Caco-2 (cell line): ENCODE data around the gene FBN2. TPM values are rescaled to one million over a fixed set of nuclear protein-coding genes. Genes with fewer than 3 reads are reported as not detected.

Experiments used
- BruUV-seq: library from RNA; stranded (reverse); fragments of 400-500 nt; replicated peaks from 2 replicates; lab custom pipeline; 2021; lab: Mats Ljungman, UMichigan
- CTCF ChIA-PET: fragments of 300-600 bp; sonication (Branson Sonifier 250); formaldehyde crosslinking; loops from one replicate; lab custom pipeline; 2022; ENCODE audit warnings: antibody characterized with exemption; lab: Charles Lee
- POLR2A ChIA-PET: fragments of 300-600 bp; sonication (Branson Sonifier 250); formaldehyde crosslinking; loops from one replicate; lab custom pipeline; 2022; ENCODE audit warnings: antibody characterized with exemption; lab: Charles Lee
- DNase-seq, 2 experiments: peaks; one replicate each; pipeline versions ENCODE4 v3.0.0 to v3.0.0-alpha.2; 2020 to 2022
- H3K27me3 ChIP-seq: replicated peaks from 2 replicates; pipeline ENCODE4 v1.6.0; 2011; ENCODE audit warnings: low read length; ENCODE audit not compliant: control insufficient read depth, insufficient read depth
- H3K36me3 ChIP-seq: 2 replicates; pipeline ENCODE4 v1.5.1; 2011; ENCODE audit warnings: low read length; ENCODE audit not compliant: control insufficient read depth, insufficient read depth
- H3K4me1 ChIP-seq: fragments of 250-450 bp; sonication (Bioruptor Pico); 2 replicates; pipeline ENCODE4 v1.5.1; 2020; ENCODE audit warnings: mild to moderate bottlenecking
- H3K4me3 ChIP-seq: 2 replicates; pipeline ENCODE4 v1.5.1; 2011; ENCODE audit warnings: low read depth, mild to moderate bottlenecking, control low read depth, low read length
- H3K9me3 ChIP-seq: fragments of 250-450 bp; sonication (Bioruptor Pico); 2 replicates; pipeline ENCODE4 v1.5.1; 2020; ENCODE audit warnings: mild to moderate bottlenecking, moderate library complexity
- H3K27ac Mint-ChIP-seq: one replicate; pipeline ENCODE4 v1.8.0; 2022; ENCODE audit warnings: mixed read lengths; ENCODE audit not compliant: unreplicated experiment
- H3K27me3 Mint-ChIP-seq: one replicate; pipeline ENCODE4 v1.8.0; 2022; ENCODE audit warnings: mixed read lengths; ENCODE audit not compliant: insufficient read depth, unreplicated experiment
- H3K36me3 Mint-ChIP-seq: one replicate; pipeline ENCODE4 v1.8.0; 2022; ENCODE audit warnings: mild to moderate bottlenecking, mixed read lengths; ENCODE audit not compliant: insufficient read depth, unreplicated experiment
- H3K4me1 Mint-ChIP-seq: one replicate; pipeline ENCODE4 v1.8.0; 2022; ENCODE audit warnings: low read depth, mixed read lengths; ENCODE audit not compliant: unreplicated experiment
- H3K4me3 Mint-ChIP-seq: one replicate; pipeline ENCODE4 v1.8.0; 2022; ENCODE audit warnings: mild to moderate bottlenecking, moderate library complexity, mixed read lengths; ENCODE audit not compliant: unreplicated experiment
- H3K9me3 Mint-ChIP-seq: one replicate; pipeline ENCODE4 v1.8.0; 2022; ENCODE audit warnings: mixed read lengths; ENCODE audit not compliant: unreplicated experiment
- CTCF ChIP-seq, 2 experiments: fragments of 200-600 bp in 1 of 2; IDR thresholded peaks; 1 replicate in 1 of 2; 2 replicates in 1 of 2; pipeline versions ENCODE4 v1.5.1 to v1.8.0; 2011 to 2022; ENCODE audit warnings: antibody characterized with exemption in 1 of 2, control low read depth in 1 of 2, inconsistent platforms in 1 of 2, low read depth in 1 of 2, low read length in 1 of 2, mild to moderate bottlenecking in 1 of 2, moderate library complexity in 1 of 2; ENCODE audit not compliant: insufficient read depth in 1 of 2, severe bottlenecking in 1 of 2, unreplicated experiment in 1 of 2
- intact Hi-C: fragments of 100-400 bp; cut with micrococcal nuclease; formaldehyde crosslinking; loops from one replicate; pipeline ENCODE4 v1.10.0; 2022; ENCODE audit not compliant: unreplicated experiment
- total RNA-seq: library from RNA; stranded (reverse); gene quantifications from 2 replicates; pipeline ENCODE4 v1.2.3, GENCODE V29; 2022

The FBN2 gene
- total RNA-seq, 1 experiment from 2014 or later, result 0.09 TPM

DNA sequence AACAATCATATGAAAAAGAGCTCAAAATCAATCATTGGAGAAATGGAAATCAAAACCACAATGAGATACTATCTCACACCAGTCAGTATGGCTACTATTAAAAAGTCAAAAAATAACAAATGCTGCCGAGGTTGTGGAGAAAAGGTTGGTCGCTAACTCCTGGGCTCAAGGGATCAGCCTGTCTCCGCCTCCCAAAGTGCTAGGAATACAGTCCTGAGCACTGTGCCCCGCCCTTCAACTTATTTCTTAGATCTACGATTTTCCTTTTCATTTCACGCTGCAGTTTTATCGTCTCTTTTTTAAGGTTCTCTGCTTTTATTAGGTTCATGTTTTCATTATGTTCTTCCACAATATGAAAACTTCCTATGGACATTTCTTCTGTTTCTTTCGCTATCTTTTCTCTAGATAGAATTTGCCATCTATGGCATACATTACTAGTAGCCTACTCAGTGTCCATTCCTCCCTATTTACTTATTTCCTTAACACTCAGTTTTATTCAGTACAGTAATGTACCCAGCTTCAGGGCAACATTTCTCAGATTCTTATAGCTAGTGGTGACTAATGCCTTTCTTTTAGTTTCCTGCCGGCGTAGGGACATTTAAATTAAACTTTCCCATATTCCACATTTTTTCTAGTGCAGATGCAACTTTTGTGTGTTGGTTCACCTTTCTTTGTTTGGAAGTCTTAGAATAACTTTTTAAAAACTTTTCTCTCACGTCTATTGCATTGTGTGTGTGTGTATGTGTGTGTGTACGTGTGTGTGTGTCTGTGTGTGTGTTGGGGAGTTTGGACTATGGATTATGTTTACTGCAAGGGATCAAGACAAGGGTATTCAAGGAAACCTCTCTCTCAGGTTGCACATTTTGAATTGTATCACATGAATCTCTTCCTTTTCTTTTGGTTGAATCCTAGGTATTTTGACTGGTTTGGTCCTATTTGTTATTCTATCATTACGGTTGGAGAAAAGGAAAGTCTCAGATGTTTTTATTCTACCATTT, 21.6 kb upstream of the FBN2 start:
- ChIA-PET CTCF (no interaction called here), POLR2A (no interaction called here)
- Histone ChIP-seq H3K27me3 (no peaks in the 10 kb centered on the region), H3K4me1 (no peaks in the 10 kb centered on the region), H3K9me3 (peaks cover 4% of the 10 kb centered on the region), H3K36me3 (no peaks in the 10 kb centered on the region), H3K4me3 (no peak overlapping the region)
- DNase-seq, result no peak
- H3K27me3 Mint-ChIP-seq, result no peaks in the 10 kb centered on the region
- H3K36me3 Mint-ChIP-seq, result no peaks in the 10 kb centered on the region
- intact Hi-C loops, result no loop called here
- peaks cover 4% of the 10 kb centered on the region for H3K4me1 Mint-ChIP-seq
- H3K27ac Mint-ChIP-seq, result no peak overlapping the region
- TF ChIP-seq CTCF (IDR thresholded peaks at IDR 0.05; ENCODE audit: insufficient read depth in 1 of 2, low read depth in 1 of 2, low read length in 1 of 2, severe bottlenecking in 1 of 2, unreplicated experiment in 1 of 2), result no peak
- H3K4me3 Mint-ChIP-seq, result no peak overlapping the region
- peaks cover 14% of the 10 kb centered on the region for H3K9me3 Mint-ChIP-seq
- no TSS peak for BruUV-seq

- no peak overlapping the region for H3K4me3 Mint-ChIP-seq
- H3K4me1 ChIP-seq, result no peaks in the 10 kb centered on the region
- no peak overlapping the region for H3K4me3 ChIP-seq
- no peak for DNase-seq
- no peak overlapping the region for H3K27ac Mint-ChIP-seq
- H3K27me3 Mint-ChIP-seq, result no peaks in the 10 kb centered on the region
- no peaks in the 10 kb centered on the region for H3K36me3 Mint-ChIP-seq
- POLR2A ChIA-PET, result no interaction called here
- CTCF ChIA-PET, result no interaction called here
- no peak for TF ChIP-seq CTCF (IDR thresholded peaks at IDR 0.05; ENCODE audit: insufficient read depth in 1 of 2, low read depth in 1 of 2, low read length in 1 of 2, severe bottlenecking in 1 of 2, unreplicated experiment in 1 of 2)
- H3K27me3 ChIP-seq, result no peaks in the 10 kb centered on the region
- H3K9me3 Mint-ChIP-seq, result peaks cover 21% of the 10 kb centered on the region
- H3K36me3 ChIP-seq, result no peaks in the 10 kb centered on the region
- peaks cover 8% of the 10 kb centered on the region for H3K9me3 ChIP-seq
- no TSS peak for BruUV-seq
- intact Hi-C loops, result no loop called here
- H3K4me1 Mint-ChIP-seq, result no peaks in the 10 kb centered on the region
Measured at GRCh38 chr5:128553747-128554146, 15.7 kb upstream of the FBN2 start.

GRCh38 chr5:128551476-128551875, 13.4 kb upstream of the FBN2 start:
- CTCF ChIA-PET, result no interaction called here
- no TSS peak for BruUV-seq
- H3K36me3 ChIP-seq, result no peaks in the 10 kb centered on the region
- POLR2A ChIA-PET, result no interaction called here
- no peaks in the 10 kb centered on the region for H3K27me3 ChIP-seq
- no peak for DNase-seq
- H3K36me3 Mint-ChIP-seq, result no peaks in the 10 kb centered on the region
- H3K4me3 Mint-ChIP-seq, result no peak overlapping the region
- H3K27ac Mint-ChIP-seq, result no peak overlapping the region
- intact Hi-C loops, result no loop called here
- peaks cover 8% of the 10 kb centered on the region for H3K9me3 ChIP-seq
- peaks cover 21% of the 10 kb centered on the region for H3K9me3 Mint-ChIP-seq
- peaks cover 8% of the 10 kb centered on the region for H3K4me1 Mint-ChIP-seq
- H3K27me3 Mint-ChIP-seq, result no peaks in the 10 kb centered on the region
- H3K4me1 ChIP-seq, result peaks cover 8% of the 10 kb centered on the region
- no peak for TF ChIP-seq CTCF (IDR thresholded peaks at IDR 0.05; ENCODE audit: insufficient read depth in 1 of 2, low read depth in 1 of 2, low read length in 1 of 2, severe bottlenecking in 1 of 2, unreplicated experiment in 1 of 2)
- H3K4me3 ChIP-seq, result no peak overlapping the region
